GM18519 (cell line): ENCODE measurements around the gene ACBD6.

Source experiments
- ATAC-seq: cut with Tn5 transposase; IDR thresholded peaks from one replicate; pipeline ENCODE4 v1.9.1; 2021; ENCODE audit warnings: mild to moderate bottlenecking, moderate library complexity; ENCODE audit not compliant: unreplicated experiment, low FRiP score

The ACBD6 gene

DNA sequence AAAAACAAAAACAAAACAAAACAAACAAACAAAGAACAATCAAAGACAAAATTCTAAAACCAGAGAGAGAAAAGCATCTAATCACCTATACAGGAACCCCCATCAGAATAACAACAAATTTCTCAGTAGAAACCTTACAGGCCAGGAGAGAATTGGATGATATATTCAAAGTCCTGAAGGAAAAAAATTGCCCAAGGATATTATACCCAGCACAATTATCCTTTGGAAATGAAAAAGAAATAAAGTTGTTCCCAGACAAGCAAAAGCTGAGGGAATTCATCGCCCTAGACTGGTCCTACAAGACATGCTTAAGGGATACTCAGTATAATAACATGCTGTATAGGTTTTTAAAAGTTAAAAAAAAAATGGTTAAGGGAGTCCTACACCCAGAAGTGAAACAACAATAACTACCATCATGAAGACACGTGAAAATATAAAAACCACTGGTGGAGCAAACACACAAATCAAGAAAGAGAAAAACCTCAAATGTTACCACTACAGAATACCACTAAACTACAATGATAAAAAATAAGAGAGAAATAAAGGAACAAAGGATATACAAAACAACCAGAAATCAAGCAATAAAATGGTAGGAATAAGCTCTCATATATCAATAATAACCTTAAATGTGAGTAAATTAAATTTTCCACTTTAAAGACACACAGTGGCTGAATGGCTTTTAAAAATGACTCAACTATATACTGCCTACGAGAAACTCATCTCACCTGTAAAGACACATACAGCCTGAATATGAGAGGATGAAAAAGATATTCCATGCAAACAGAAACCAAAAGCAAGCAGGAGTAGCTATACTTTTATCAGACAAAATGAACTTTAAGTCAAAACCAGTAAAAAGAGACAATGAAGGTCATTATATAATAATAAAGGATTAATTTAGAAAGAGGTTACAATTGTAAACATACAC is 121.9 kb downstream of the ACBD6 start:
- ATAC-seq: no peak

DNA sequence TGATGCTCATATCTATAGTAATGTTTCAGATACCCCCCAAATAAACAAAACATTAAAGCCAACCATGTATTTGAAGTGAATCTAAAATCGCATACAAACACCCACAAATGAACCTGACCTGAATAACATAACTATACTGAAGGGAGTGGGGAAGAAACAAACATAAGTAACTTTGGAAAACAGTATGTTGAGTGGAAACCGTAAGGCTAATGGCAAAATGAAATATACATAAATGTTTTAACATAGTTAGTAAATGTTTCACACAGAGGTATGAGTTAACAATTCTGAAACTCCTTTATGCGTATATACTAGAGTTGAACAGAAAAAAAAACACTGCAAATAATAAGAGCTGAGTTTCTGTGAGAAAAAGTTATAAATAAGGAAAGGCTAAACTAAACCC is 125.6 kb downstream of the ACBD6 start:
- ATAC-seq: no peak

DNA sequence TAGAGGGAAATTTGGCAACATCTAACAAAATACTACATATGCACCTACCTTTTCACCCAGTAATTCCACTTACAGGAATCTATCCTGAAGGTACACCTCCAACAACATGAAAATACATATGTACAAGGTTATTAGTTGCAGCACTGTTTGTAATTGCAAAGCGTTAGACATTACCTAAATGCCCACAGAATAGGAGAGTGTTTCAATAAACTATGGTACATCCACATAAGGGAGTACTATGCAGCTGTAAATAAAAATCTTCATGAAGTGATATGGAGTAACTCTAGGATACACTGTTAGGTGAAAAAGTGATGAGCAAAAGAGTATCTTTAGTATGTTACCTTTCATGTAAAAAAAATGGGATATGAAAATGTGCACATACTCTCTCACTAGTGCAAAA is 126.1 kb downstream of the ACBD6 start:
- ATAC-seq: no peak

DNA sequence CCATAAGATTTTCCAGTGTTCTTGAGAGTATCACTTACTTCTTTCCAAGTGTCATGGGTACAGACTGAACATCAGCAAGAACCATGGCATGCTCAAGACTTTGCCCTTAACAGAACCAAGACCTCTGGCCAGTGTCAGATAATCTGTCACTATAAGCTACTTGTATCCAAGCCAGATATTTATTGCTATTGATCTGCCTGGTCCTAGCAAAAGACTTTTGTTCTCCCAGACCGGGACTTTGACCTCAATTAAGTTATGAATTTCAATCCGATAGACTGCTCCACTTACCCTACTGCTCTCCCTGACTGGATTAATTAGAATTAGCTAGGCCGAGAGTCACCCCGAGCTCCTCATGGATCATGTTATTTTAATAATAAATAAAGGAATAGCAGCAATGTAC is 129.6 kb downstream of the ACBD6 start:
- ATAC-seq: no peak

DNA sequence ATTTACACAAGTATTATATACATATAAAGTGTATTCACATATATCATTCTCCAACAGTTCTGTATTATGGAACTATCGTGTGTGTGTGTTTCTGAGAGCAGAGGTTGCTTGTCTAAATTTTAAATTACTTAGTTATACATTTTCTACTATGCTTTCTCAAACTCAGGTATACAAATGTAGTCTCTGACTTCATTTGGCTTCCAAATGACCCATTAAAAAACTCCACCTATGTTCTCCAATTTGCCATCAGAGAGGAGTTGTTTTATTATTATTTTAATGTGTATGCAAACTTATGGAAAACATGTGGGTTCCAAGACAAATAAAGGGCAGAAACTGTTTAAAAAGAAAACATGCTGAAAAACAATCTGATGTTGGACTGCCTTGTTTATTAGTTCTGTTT is 131.8 kb downstream of the ACBD6 start:
- no peak for ATAC-seq

DNA sequence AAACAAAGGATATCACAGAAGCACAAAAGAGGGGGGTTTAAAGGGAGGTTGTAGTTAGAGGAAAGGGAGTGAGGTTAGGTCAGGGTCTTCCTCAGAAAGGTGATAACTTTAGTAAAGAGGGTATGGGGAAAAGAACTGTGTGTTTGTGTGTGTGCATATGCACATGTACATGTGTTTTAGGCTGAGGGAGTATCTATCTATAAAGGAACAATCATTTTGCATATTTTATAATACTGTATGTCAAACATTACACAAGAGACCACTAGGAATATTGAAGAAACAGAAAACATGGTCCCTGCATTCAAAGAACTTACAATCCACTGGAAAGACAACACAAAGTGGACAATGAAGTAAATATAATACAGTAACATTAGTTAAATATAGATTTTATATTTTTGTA is 132.2 kb downstream of the ACBD6 start:
- ATAC-seq: no peak

DNA sequence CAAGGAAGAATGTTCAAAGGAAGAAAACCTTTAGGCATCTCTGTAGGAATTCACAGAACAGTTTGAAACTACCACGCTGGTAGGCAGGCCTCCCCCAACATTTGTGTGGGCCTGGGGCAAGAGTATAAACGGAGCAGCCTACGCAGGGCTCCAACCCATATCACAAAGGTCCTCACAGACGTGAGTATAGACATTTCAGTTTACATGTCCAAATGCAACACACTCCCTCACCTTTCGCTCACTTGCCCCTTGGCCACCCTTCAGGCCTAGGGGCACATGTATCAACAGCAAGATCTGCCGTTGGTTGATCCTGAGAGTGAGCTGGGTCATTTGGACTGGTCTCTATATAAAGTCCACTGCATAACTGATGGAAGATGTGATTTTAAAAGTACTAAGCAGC is 133.3 kb downstream of the ACBD6 start:
- no peak for ATAC-seq

DNA sequence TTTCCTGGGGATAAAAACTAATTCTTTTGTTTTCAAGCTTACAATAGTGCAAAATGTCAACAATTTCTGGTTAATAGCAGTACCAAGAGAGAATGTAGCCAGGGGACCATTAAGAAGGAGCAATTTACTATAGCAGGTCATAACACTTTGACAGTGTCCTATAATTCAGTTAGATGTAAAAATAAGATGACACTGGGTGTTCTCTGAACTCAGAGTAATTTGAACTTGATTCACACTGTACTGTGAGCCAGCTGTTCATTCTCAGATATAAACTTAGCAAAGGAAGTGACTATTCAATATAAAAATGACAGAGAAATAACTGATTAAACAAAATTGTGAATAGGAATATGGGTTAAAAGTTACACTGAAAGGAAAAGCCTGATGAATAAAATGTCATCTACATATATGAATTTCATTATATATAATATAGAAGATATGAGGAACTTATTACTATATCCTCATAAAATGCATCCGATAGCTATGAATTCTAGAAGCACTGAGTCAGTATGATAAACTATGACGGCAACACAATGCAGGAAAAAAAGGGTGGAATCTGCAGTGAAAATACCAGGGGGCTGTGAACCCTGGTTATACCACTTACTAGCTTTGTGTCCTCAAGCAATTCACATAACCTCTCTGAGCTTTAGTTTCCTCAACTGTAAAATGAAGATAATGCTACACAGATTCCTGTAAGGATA is 135.9 kb downstream of the ACBD6 start:
- ATAC-seq: no peak

DNA sequence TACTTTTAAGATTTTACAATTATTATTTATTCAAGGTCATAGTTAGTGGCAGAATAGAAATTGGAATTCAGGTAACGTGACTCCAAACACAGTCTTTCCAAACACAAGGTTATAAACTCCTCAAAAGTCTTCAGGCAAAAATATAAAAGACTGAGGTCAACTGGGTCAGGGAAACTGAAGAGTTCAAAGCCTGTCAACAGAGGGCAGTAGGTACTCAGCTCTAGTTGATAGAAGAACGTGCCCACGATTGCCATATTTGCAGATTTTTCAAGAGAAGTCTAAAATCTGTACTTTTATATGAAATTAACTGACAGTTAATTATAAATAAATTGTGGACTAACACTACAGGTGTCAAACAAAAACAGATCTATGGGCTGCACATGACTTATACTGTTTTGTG is 137.3 kb downstream of the ACBD6 start:
- ATAC-seq: no peak

DNA sequence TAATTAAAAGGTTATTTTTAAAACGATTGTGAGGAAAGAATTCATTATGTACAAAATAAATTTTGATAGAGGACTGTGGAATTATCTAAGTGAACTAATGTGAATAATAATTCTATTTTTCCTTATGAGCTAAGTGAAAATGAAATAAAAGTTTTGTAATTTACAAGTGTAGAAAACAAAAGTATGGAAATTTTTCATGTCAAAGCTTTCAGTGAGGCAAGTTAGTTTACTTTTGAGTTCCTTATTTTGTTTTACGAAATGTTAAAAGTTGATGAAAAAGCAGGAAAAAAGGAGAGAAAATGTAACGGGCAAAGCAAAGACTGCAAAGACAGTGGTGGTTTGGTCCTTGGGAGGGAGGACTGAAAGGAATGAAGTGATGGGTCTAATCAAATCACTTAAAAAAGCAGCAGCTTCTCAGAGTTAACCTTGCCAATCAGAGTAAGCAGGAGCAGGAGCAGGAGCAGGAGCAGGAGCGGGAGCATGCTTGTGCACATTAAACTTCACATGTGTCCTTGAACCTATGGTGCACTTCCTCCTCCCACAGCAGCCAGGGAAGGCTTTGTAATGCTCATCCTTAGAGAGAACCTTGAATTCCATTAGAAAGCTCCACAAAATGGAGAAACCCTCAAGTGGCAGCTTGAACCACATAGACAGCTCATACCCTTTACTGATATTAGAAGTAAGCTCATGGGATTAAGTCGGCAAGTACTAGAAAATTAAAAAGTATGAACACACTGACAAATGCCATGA is 139.0 kb downstream of the ACBD6 start:
- no peak for ATAC-seq

DNA sequence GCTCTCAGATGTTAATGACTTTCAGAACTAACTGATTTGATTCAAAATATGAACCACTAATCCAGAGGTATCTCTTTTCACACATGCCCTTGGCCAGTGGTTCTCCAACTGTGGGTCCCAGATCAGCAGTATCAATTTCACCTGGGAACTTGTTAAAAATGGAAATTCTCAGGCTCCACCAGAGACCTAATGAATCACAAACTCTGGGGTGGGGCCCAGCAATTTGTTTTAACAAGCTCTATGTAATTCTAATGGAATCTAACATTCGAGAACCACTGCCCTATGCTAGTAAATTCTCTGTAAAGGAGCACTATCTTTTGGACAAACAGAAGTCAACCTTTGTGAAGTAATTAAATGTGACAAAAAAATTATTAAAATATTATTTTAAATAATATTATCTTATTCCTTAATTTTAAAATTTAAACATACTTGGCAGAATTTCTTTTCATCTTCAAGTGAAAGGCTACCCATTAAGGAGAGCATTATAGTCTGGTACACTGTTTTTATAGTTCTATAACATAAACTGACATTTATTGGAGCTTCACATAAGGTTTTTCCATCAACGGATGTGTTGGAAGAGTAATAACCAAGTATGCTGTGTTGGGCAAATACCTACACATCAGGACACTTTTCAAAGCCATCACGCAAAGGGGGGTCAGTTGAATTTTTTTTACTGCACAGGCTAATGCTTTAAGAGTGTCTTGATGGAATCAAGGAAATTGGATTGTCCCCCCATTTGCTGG is 141.9 kb downstream of the ACBD6 start:
- ATAC-seq: no peak

DNA sequence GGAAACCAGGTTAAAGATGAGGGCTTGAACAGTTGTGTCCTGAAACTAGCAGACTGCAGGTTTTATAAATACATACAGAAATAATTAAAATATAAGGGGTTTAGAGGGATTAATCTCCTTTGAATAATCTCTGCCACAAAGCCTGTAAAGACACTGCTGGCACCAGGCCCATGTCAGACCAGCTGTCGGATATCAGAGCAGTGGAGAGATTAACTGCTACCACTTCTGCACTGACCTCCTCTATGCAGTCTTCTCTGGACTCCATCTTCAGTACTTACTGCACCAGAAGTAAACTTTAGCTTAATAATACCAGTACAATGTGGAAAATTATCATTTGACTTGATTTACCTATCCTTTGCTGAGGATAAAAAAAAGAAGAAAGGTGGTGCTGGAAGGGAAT is 143.7 kb downstream of the ACBD6 start:
- ATAC-seq: no peak

DNA sequence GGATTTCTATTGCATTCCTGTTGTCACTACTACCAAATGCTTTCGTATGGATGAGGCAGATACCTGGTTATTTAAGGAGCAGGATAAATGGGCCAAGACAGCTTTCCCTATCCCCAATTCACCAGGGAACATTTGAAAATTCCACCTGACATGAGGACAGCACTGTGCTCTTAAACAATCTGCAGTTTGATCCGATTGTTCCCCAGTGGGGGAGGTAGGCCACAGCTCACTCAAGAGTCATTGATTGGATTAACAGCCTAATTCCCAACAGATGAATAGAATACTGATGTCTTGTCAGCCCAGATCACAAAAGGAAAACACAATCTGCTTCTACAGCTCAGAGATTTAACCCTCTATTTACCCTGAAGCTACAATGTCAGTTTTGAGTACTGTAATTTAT is 148.4 kb downstream of the ACBD6 start:
- no peak for ATAC-seq

DNA sequence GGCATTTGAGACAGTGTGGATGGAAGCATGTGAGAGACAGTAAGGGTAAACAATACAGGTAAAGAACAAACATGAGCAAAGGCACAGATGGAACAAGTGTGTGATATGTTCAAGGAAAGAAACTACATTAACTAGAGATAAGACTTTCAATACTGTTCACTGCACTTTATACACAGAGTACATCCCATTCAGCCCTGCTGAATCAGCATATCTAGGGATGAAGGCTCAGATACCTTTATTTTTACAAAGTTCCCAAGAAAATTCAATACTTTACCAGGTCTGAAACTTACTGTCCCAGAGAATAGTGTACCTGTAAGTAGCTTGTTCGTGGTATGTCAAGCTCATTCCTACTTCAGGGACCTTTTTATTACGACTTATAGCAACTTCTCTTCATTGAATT is 149.8 kb downstream of the ACBD6 start:
- ATAC-seq: no peak

DNA sequence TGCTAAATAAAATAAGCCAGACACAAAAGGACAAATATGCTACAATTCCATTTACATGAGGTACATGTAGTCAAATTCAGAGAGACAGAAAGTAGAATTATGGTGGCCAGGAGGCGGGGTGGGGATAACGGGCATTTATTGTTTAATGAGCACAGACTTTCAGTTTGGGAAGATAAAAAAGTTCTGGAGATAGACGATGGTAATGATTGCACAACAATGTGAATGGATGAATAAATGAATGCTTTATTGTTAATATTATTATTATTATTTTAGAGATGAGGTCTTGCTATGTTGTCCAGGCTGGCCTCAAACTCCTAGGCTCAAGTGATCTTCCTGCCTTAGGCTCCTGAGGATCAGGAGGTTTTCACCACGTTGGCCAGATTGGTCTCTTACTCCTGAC is 150.4 kb downstream of the ACBD6 start:
- no peak for ATAC-seq

DNA sequence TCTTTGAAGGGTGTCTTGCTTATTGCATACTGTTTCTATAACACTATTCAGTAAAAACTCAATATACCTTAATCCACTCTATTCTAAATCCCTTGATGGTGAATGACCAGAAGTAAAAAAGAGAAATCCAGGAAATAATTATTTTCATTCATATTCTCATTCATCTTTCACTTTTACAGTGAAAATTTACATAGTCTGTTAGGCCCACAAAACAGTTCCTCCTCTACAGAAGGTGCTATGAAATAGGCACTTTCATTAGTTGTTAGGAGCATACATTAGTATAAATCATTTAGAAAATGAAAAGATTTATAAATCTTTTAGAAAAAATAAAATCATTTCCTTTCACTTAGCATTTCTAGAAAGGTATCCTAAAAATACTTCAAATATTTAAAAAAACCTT is 157.2 kb downstream of the ACBD6 start:
- no peak for ATAC-seq

DNA sequence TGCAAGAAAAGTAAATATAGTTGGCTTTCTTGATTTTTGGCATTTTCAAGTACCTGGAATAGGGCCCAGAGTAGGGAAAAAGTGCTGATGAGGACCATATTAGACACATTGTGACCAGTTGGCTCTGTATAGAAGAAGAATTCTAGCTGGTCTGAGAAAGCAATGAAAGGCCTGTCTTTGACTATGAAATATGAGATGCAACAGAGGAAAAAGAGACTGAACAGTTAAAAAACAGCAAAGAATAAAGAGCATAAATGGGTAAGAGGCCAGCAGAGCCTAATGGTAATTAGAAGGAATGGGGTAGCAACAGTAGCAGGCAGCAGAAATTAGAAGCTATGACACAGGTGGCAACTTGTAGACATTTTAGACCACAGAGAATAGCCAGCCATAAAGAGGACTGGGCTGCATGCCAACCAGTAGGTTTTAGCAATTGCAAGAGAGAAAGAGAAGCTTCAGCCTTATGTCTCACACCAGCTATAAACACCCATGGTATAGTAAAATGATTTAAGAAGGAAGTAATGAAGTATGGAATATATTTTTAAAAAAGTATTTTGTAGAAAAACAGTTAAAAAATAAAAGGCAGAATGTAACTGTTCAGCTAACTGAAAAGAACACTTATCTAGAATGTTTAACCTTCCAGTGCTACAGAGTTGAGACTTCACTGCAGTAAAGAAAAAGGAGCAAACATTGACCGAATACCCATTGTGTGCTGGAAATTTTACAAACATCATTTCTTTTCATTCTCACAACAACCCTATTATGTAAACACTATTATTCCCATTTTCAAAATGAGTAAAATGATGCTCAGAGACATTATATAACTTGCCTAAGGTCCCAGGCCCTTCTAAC is 158.2 kb downstream of the ACBD6 start:
- peak; percentile 53 for ATAC-seq

DNA sequence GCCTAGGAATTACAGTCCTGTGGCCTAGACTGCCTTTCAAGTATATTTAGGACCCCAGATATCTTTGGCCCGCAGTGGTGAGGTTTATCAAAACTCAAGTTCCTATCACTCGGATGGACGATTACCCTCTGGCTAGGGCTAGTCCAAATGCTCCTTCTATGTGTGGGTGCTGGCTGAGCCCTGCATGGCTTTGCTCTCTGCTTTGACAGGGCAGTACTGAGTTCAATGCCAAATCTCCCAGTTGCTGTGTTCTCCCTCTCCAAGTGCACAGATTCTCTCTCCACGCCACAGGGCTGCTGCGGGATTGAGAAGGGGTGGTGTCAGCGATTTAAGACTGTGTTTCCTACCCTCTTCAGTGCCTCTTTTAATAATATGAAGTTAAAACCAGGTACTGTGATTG is 175.3 kb downstream of the ACBD6 start:
- ATAC-seq: no peak

DNA sequence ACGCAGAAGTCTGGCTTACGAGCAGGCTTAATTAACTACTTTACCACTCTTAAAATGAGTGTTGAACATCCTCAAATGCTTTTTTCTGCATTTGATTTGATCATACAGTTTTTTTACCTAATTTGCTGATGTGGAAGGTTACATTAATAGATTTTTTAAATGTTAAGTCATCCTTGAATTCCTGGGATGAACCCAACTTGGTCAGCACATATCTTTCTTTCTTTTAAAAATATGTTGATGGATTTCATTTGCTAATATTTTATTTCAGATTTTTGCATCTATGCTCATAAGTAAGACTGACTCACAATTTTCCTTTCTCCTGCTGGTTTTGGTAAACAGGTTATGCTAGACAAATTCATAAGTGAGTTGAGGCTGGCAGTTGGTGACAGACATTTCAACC is 189.5 kb downstream of the ACBD6 start:
- ATAC-seq: no peak
